ENCODE results near the gene ATE1.

ATE1 gene

DNA sequence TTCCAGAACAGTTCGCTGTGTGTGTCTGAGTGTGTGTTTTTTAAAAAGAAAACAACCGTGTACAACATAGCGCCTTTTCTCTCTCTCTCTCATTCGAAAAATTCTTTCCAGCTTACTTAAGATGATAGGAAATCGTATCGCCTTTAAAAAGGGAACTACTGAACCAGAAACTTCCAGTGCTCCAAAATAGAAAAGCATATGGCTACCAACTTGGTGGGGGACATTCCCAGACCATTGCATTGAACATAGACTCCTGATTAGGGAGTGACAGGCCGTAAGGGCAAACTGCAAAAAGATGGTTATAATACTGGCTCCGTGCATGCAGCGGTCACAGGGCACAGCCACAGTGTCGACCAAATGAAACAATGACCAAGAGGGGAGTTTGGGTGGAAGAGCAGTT, 235.2 kb downstream of the ATE1 start:
- Histone ChIP-seq H3K27ac (ENCODE audit: low read length) (no peak overlapping the region), H3K4me3 (ENCODE audit: low read depth in 1 of 2, low read length in 2 of 2) (no peak overlapping the region), H3K4me1 (ENCODE audit: control insufficient read depth in 1 of 2, insufficient read depth in 2 of 2, low read length in 2 of 2) (no peaks in the 10 kb centered on the region), H3K9me3 (ENCODE audit: control insufficient read depth in 1 of 2, low read length in 2 of 2) (no peaks in the 10 kb centered on the region), H3K27me3 (ENCODE audit: low read depth, low read length) (no peaks in the 10 kb centered on the region), H3K36me3 (ENCODE audit: control insufficient read depth in 1 of 2, insufficient read depth in 2 of 2, low read length in 2 of 2) (no peaks in the 10 kb centered on the region)

DNA sequence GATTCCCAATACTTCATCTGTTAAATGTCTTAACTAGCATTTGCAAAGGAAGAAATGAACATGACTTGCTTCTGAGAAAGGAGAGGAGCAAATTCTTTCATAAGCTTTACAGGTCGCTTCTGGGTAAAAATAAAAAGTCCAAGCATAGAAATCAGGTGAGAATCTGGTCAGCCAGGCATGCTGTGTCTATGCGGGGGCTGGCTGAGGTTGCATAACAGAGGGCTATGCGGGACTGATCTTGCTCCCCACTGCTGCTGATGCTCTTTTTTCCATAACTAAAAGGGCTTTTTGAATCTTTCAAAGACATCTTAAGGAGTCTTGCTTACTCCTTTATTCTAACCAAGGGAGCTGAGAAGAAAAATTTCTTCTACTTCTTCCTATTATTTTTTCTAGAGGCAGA, 236.9 kb downstream of the ATE1 start:
- no peaks in the 10 kb centered on the region for H3K36me3 ChIP-seq (ENCODE audit: control insufficient read depth in 1 of 2, insufficient read depth in 2 of 2, low read length in 2 of 2)
- no peak overlapping the region for H3K27ac ChIP-seq (ENCODE audit: low read length)
- H3K4me3 ChIP-seq (ENCODE audit: low read depth in 1 of 2, low read length in 2 of 2): no peak overlapping the region
- no peaks in the 10 kb centered on the region for H3K4me1 ChIP-seq (ENCODE audit: control insufficient read depth in 1 of 2, insufficient read depth in 2 of 2, low read length in 2 of 2)
- no peaks in the 10 kb centered on the region for H3K27me3 ChIP-seq (ENCODE audit: low read depth, low read length)
- no peaks in the 10 kb centered on the region for H3K9me3 ChIP-seq (ENCODE audit: control insufficient read depth in 1 of 2, low read length in 2 of 2)
